ENCODE data around the gene CRB2. TPM values are rescaled to one million over a fixed set of nuclear protein-coding genes. Genes with fewer than 3 reads are reported as not detected.

CRB2 gene
- total and polyA plus RNA-seq, 2 donors (not counting 1 experiment from before 2014, with no cell fraction given), result 1.4 to 2.4 TPM

GRCh38 chr9:123410281-123410910, 54.4 kb downstream of the CRB2 start:
- no peak overlapping the region for H3K4me3 ChIP-seq (ENCODE audit: control extremely low read depth in 1 of 5, extremely low read depth in 1 of 5, insufficient read depth in 1 of 5, low read depth in 2 of 5, low read length in 4 of 5)
- H3K4me3 Mint-ChIP-seq, result no peak overlapping the region
- no peak overlapping the region for H2AFZ ChIP-seq (ENCODE audit: insufficient read depth, low read depth, low read length, poor library complexity, severe bottlenecking)
- no peaks in the 10 kb centered on the region for H3K4me1 Mint-ChIP-seq
- H3K27ac Mint-ChIP-seq, result no peak overlapping the region
- H3K79me2 ChIP-seq (ENCODE audit: control insufficient read depth, insufficient read depth, low read length), result no peaks in the 10 kb centered on the region
- WGBS (ENCODE audit: insufficient coverage), result 100% methylated on average over 3 of the region's 12 CpGs
- DNase-seq (no peak), ATAC-seq (ENCODE audit: low read depth) (no peak)
- no peak for TF ChIP-seq CTCF (IDR thresholded peaks at IDR 0.05)
- TF ChIP-seq EZH2 (IDR thresholded peaks at IDR 0.05; ENCODE audit: borderline replicate concordance, insufficient read depth, low read depth, low read length, poor library complexity, severe bottlenecking), result no peak
- no peaks in the 10 kb centered on the region for H3K4me1 ChIP-seq (ENCODE audit: control insufficient read depth in 2 of 2, insufficient read depth in 2 of 2, low read length in 2 of 2)
- no peaks in the 10 kb centered on the region for H3K36me3 ChIP-seq (replicated peaks in 1 of 2; ENCODE audit: control extremely low read depth in 1 of 2, control insufficient read depth in 1 of 2, extremely low read depth in 1 of 2, insufficient read depth in 2 of 2, low read length in 1 of 2)
- ChIA-PET POLR2A (no interaction called here), CTCF (no interaction called here)
- no peak overlapping the region for H3K4me2 ChIP-seq (replicated peaks; ENCODE audit: low read depth, low read length, poor library complexity, severe bottlenecking)
- no peak overlapping the region for H3K9ac ChIP-seq (ENCODE audit: low read length)
- no peaks in the 10 kb centered on the region for H3K9me3 Mint-ChIP-seq (ENCODE audit: insufficient read depth)
- H4K20me1 ChIP-seq (ENCODE audit: control insufficient read depth, insufficient read depth, low read length, poor library complexity, severe bottlenecking), result no peaks in the 10 kb centered on the region
- no peak overlapping the region for H3K27ac ChIP-seq (ENCODE audit: low read length in 2 of 2)
- intact Hi-C loops (cut with micrococcal nuclease), result no loop called here
- no peaks in the 10 kb centered on the region for H3K27me3 Mint-ChIP-seq
- H3K27me3 ChIP-seq (replicated peaks in 1 of 4; ENCODE audit: control extremely low read depth in 1 of 4, control insufficient read depth in 3 of 4, insufficient read depth in 4 of 4, low read length in 3 of 4), result no peaks in the 10 kb centered on the region
- no peaks in the 10 kb centered on the region for H3K9me3 ChIP-seq (ENCODE audit: control extremely low read depth in 1 of 3, control insufficient read depth in 2 of 3, insufficient read depth in 1 of 3, low read length in 2 of 3)

GRCh38 chr9:123411191-123411590, 55.2 kb downstream of the CRB2 start:
- Histone ChIP-seq H3K4me1 (ENCODE audit: control insufficient read depth in 2 of 2, insufficient read depth in 2 of 2, low read length in 2 of 2) (no peaks in the 10 kb centered on the region), H3K27me3 (replicated peaks in 1 of 4; ENCODE audit: control extremely low read depth in 1 of 4, control insufficient read depth in 3 of 4, insufficient read depth in 4 of 4, low read length in 3 of 4) (no peaks in the 10 kb centered on the region), H3K27ac (ENCODE audit: low read length in 2 of 2) (no peak overlapping the region), H3K9me3 (ENCODE audit: control extremely low read depth in 1 of 3, control insufficient read depth in 2 of 3, insufficient read depth in 1 of 3, low read length in 2 of 3) (no peaks in the 10 kb centered on the region), H3K79me2 (ENCODE audit: control insufficient read depth, insufficient read depth, low read length) (no peaks in the 10 kb centered on the region), H2AFZ (ENCODE audit: insufficient read depth, low read depth, low read length, poor library complexity, severe bottlenecking) (no peak overlapping the region), H4K20me1 (ENCODE audit: control insufficient read depth, insufficient read depth, low read length, poor library complexity, severe bottlenecking) (no peaks in the 10 kb centered on the region), H3K36me3 (replicated peaks in 1 of 2; ENCODE audit: control extremely low read depth in 1 of 2, control insufficient read depth in 1 of 2, extremely low read depth in 1 of 2, insufficient read depth in 2 of 2, low read length in 1 of 2) (peaks cover 0 to 3% of the 10 kb centered on the region in 2 experiments), H3K4me2 (replicated peaks; ENCODE audit: low read depth, low read length, poor library complexity, severe bottlenecking) (no peak overlapping the region), H3K4me3 (ENCODE audit: control extremely low read depth in 1 of 5, extremely low read depth in 1 of 5, insufficient read depth in 1 of 5, low read depth in 2 of 5, low read length in 4 of 5) (no peak overlapping the region), H3K9ac (ENCODE audit: low read length) (no peak overlapping the region)
- H3K9me3 Mint-ChIP-seq (ENCODE audit: insufficient read depth), result no peaks in the 10 kb centered on the region
- ATAC-seq (ENCODE audit: low read depth) (no peak), DNase-seq (no peak)
- H3K4me3 Mint-ChIP-seq, result no peak overlapping the region
- no peak overlapping the region for H3K27ac Mint-ChIP-seq
- ChIA-PET CTCF (no interaction called here), POLR2A (no interaction called here)
- H3K4me1 Mint-ChIP-seq, result no peaks in the 10 kb centered on the region
- H3K27me3 Mint-ChIP-seq, result no peaks in the 10 kb centered on the region
- no peak for TF ChIP-seq EZH2 (IDR thresholded peaks at IDR 0.05; ENCODE audit: borderline replicate concordance, insufficient read depth, low read depth, low read length, poor library complexity, severe bottlenecking)
- TF ChIP-seq CTCF (IDR thresholded peaks at IDR 0.05), result no peak
- WGBS (ENCODE audit: insufficient coverage), result 98% methylated on average over 10 of the region's 10 CpGs
- intact Hi-C loops (cut with micrococcal nuclease), result no loop called here
